H1 (cell line): Measurements from ENCODE around the gene RBM19. TPM values are rescaled to one million over a fixed set of nuclear protein-coding genes. Genes with fewer than 3 reads are reported as not detected.

Experiments
- CTCF ChIA-PET: fragments of 300-600 bp; sonication (Branson Sonifier 250); formaldehyde crosslinking; loops from one replicate; lab custom pipeline; 2021; ENCODE audit not compliant: partially characterized antibody; lab: Charles Lee
- POLR2A ChIA-PET: fragments of 300-600 bp; sonication (Branson Sonifier 250); formaldehyde crosslinking; loops from one replicate; lab custom pipeline; 2021; ENCODE audit warnings: inconsistent platforms; ENCODE audit not compliant: partially characterized antibody; lab: Charles Lee
- DNase-seq, 2 experiments: peaks; one replicate each; pipeline versions ENCODE4 v3.0.0 to v3.0.0-alpha.2; 2010 to 2022; ENCODE audit warnings: low spot score in 2 of 2, low read depth in 1 of 2, mixed read lengths in 1 of 2
- FAIRE-seq: peaks from 2 replicates; lab custom pipeline; 2011; peaks lifted over from hg19 to GRCh38; lab: Jason Lieb, UNC
- H2AFZ ChIP-seq: 2 replicates; pipeline ENCODE4 v1.8.1; 2012; ENCODE audit warnings: low read length, inconsistent platforms
- H2AK5ac ChIP-seq: 2 replicates; pipeline ENCODE4 v1.6.1; 2013; ENCODE audit warnings: low read depth, low read length
- H2BK120ac ChIP-seq: replicated peaks from 2 replicates; pipeline ENCODE3; 2013; ENCODE audit warnings: low read depth, low read length, inconsistent platforms
- H2BK12ac ChIP-seq: 2 replicates; pipeline ENCODE4 v1.6.1; 2013; ENCODE audit warnings: low read depth, low read length
- H2BK15ac ChIP-seq: 2 replicates; pipeline ENCODE4 v1.6.1; 2013; ENCODE audit warnings: low read length
- H2BK20ac ChIP-seq: 2 replicates; pipeline ENCODE4 v1.6.1; 2013; ENCODE audit warnings: low read length
- H2BK5ac ChIP-seq: 2 replicates; pipeline ENCODE4 v1.6.1; 2013; ENCODE audit warnings: low read depth, low read length
- H3K14ac ChIP-seq: 2 replicates; pipeline ENCODE4 v1.6.1; 2013; ENCODE audit warnings: inconsistent platforms; ENCODE audit not compliant: insufficient read length
- H3K18ac ChIP-seq: 2 replicates; pipeline ENCODE4 v1.6.1; 2013; ENCODE audit warnings: low read length; ENCODE audit errors: extremely low read depth
- H3K23ac ChIP-seq: 2 replicates; pipeline ENCODE4 v1.6.1; 2013; ENCODE audit warnings: inconsistent platforms; ENCODE audit not compliant: insufficient read length
- H3K23me2 ChIP-seq: 2 replicates; pipeline ENCODE4 v1.6.1; 2013; ENCODE audit warnings: low read depth, low read length
- H3K27ac ChIP-seq: 2 replicates; pipeline ENCODE4 v1.6.1; 2011; ENCODE audit warnings: low read depth, low read length, inconsistent platforms
- H3K27me3 ChIP-seq, 4 experiments: replicated peaks in 1 of 4; 1 replicate in 1 of 4; 2 replicates in 3 of 4; pipeline versions ENCODE4 v1.6.1 to v1.8.1; 2011 to 2013; ENCODE audit warnings: low read length in 3 of 4, mild to moderate bottlenecking in 3 of 4, inconsistent platforms in 2 of 4, mixed read lengths in 2 of 4, moderate library complexity in 1 of 4; ENCODE audit not compliant: control insufficient read depth in 3 of 4, insufficient read depth in 3 of 4; ENCODE audit errors: extremely low read depth in 1 of 4
- H3K36me3 ChIP-seq, 4 experiments: 2 replicates each; pipeline versions ENCODE4 v1.6.1 to v1.8.1; 2011 to 2013; ENCODE audit warnings: mild to moderate bottlenecking in 4 of 4, low read length in 3 of 4, moderate library complexity in 2 of 4, control low read depth in 1 of 4, inconsistent platforms in 1 of 4; ENCODE audit not compliant: insufficient read depth in 4 of 4, control insufficient read depth in 2 of 4
- H3K4ac ChIP-seq: replicated peaks from 2 replicates; pipeline ENCODE3; 2013; ENCODE audit warnings: low read length, low read depth, mixed read lengths, inconsistent platforms; ENCODE audit not compliant: insufficient read length
- H3K4me1 ChIP-seq, 4 experiments: replicated peaks in 1 of 4; 1 replicate in 1 of 4; 2 replicates in 3 of 4; pipeline versions ENCODE4 v1.6.1 to v1.8.1; 2011 to 2013; ENCODE audit warnings: low read length in 3 of 4, inconsistent platforms in 2 of 4, mixed read lengths in 1 of 4; ENCODE audit not compliant: insufficient read depth in 4 of 4, control insufficient read depth in 3 of 4
- H3K4me2 ChIP-seq, 2 experiments: 2 replicates each; pipeline versions ENCODE4 v1.6.1 to v1.8.1; 2011 to 2013; ENCODE audit warnings: low read depth in 2 of 2, low read length in 2 of 2, control low read depth in 1 of 2, inconsistent platforms in 1 of 2, mild to moderate bottlenecking in 1 of 2; ENCODE audit not compliant: insufficient read depth in 1 of 2
- H3K4me3 ChIP-seq, 4 experiments: fragments of 200-600, 300-600 bp in 1 of 4; sonication (generic), shearing (Covaris generic), sonication (Bioruptor Twin) in 1 of 4; 2 replicates each; pipeline versions ENCODE4 v1.5.1 to v1.8.1; 2011 to 2016; ENCODE audit warnings: low read length in 4 of 4, low read depth in 3 of 4, control low read depth in 2 of 4, inconsistent platforms in 2 of 4, mild to moderate bottlenecking in 2 of 4, mixed read lengths in 1 of 4, moderate library complexity in 1 of 4; ENCODE audit not compliant: insufficient read depth in 2 of 4; ENCODE audit errors: extremely low read depth in 1 of 4
- H3K56ac ChIP-seq: replicated peaks from 2 replicates; pipeline ENCODE3; 2013; ENCODE audit warnings: low read depth, mild to moderate bottlenecking, mixed read lengths, low read length, inconsistent platforms; ENCODE audit not compliant: insufficient read length
- H3K79me1 ChIP-seq: 2 replicates; pipeline ENCODE4 v1.6.1; 2013; ENCODE audit warnings: low read depth, low read length, control low read depth
- H3K79me2 ChIP-seq, 2 experiments: 2 replicates each; pipeline versions ENCODE4 v1.6.1 to v1.8.1; 2012 to 2013; ENCODE audit warnings: low read length in 2 of 2, mild to moderate bottlenecking in 2 of 2, inconsistent platforms in 1 of 2; ENCODE audit not compliant: insufficient read depth in 2 of 2, control insufficient read depth in 1 of 2
- H3K9ac ChIP-seq, 4 experiments: replicated peaks in 1 of 4; 1 replicate in 1 of 4; 2 replicates in 3 of 4; pipeline versions ENCODE4 v1.6.1 to v1.8.1; 2011 to 2013; ENCODE audit warnings: low read depth in 3 of 4, low read length in 3 of 4, control low read depth in 2 of 4, mild to moderate bottlenecking in 2 of 4, moderate library complexity in 2 of 4, inconsistent platforms in 1 of 4; ENCODE audit errors: extremely low read depth in 1 of 4
- H3K9me3 ChIP-seq, 2 experiments: 2 replicates each; pipeline versions ENCODE4 v1.6.1 to v1.8.1; 2012 to 2013; ENCODE audit warnings: mild to moderate bottlenecking in 2 of 2, moderate library complexity in 2 of 2, control low read depth in 1 of 2, inconsistent platforms in 1 of 2, low read depth in 1 of 2, low read length in 1 of 2, mixed read lengths in 1 of 2; ENCODE audit not compliant: insufficient read depth in 2 of 2
- H4K20me1 ChIP-seq, 2 experiments: replicated peaks in 1 of 2; 2 replicates each; pipeline versions ENCODE3 to v1.8.1; 2011 to 2013; ENCODE audit warnings: inconsistent platforms in 2 of 2, low read length in 2 of 2, mild to moderate bottlenecking in 1 of 2; ENCODE audit not compliant: insufficient read depth in 2 of 2, control insufficient read depth in 1 of 2
- H4K5ac ChIP-seq: 2 replicates; pipeline ENCODE4 v1.6.1; 2013; ENCODE audit warnings: low read length, low read depth, mixed read lengths, inconsistent platforms; ENCODE audit not compliant: insufficient read length
- H4K8ac ChIP-seq: 2 replicates; pipeline ENCODE4 v1.8.0; 2013; ENCODE audit warnings: mild to moderate bottlenecking, moderate library complexity, low read length, inconsistent platforms; ENCODE audit not compliant: insufficient read depth; ENCODE audit errors: extremely low read depth
- H4K91ac ChIP-seq: replicated peaks from 2 replicates; pipeline ENCODE3; 2013; ENCODE audit warnings: low read length, mixed read lengths, inconsistent platforms; ENCODE audit not compliant: insufficient read length
- BCL11A ChIP-seq, 2 experiments: IDR thresholded peaks; one replicate each; pipeline ENCODE4 v1.6.1; 2011; ENCODE audit warnings: low read depth in 2 of 2, low read length in 2 of 2, mild to moderate bottlenecking in 2 of 2
- BRCA1 ChIP-seq: IDR thresholded peaks from 2 replicates; pipeline ENCODE4 v1.6.1; 2012; ENCODE audit warnings: low read depth, low read length, improper control_type of control experiment
- CHD1 ChIP-seq: IDR thresholded peaks from 2 replicates; pipeline ENCODE4 v1.6.1; 2012; ENCODE audit warnings: low read depth, low read length, improper control_type of control experiment
- CREB1 ChIP-seq: IDR thresholded peaks from 2 replicates; pipeline ENCODE4 v1.6.1; 2012; ENCODE audit warnings: inconsistent platforms
- CTBP2 ChIP-seq: IDR thresholded peaks from 2 replicates; pipeline ENCODE4 v1.7.0; 2011; ENCODE audit warnings: borderline replicate concordance, mild to moderate bottlenecking, moderate library complexity, mixed read lengths, low read length; ENCODE audit not compliant: insufficient read depth, insufficient read length
- FOSL1 ChIP-seq: IDR thresholded peaks from 2 replicates; pipeline ENCODE4 v1.6.1; 2011; ENCODE audit warnings: mild to moderate bottlenecking, low read depth, low read length, moderate library complexity; ENCODE audit not compliant: insufficient read depth
- NANOG ChIP-seq: IDR thresholded peaks from 2 replicates; pipeline ENCODE4 v1.6.1; 2011; ENCODE audit warnings: low read length, low read depth, mild to moderate bottlenecking, inconsistent platforms; ENCODE audit not compliant: insufficient read depth, poor library complexity, severe bottlenecking
- PHF8 ChIP-seq: fragments of 200-600 bp; sonication (generic); conservative IDR thresholded peaks from 2 replicates; pipeline ENCODE4 v1.7.1; 2012; ENCODE audit warnings: low read depth, mild to moderate bottlenecking, inconsistent platforms, low read length, moderate library complexity
- RNF2 ChIP-seq: fragments of 200-900, 300-1000 bp; sonication (generic); IDR thresholded peaks from 2 replicates; pipeline ENCODE4 v1.7.1; 2016; ENCODE audit warnings: borderline replicate concordance, low read depth, mild to moderate bottlenecking, antibody characterized with exemption, low read length; ENCODE audit not compliant: poor library complexity, severe bottlenecking; ENCODE audit errors: missing control alignments
- SIN3A ChIP-seq, 2 experiments: IDR thresholded peaks in 1 of 2; conservative IDR thresholded peaks in 1 of 2; 2 replicates each; pipeline ENCODE4 v1.6.1; 2011 to 2012; ENCODE audit warnings: low read length in 2 of 2, improper control_type of control experiment in 1 of 2, low read depth in 1 of 2, mild to moderate bottlenecking in 1 of 2
- SP1 ChIP-seq: IDR thresholded peaks from 2 replicates; pipeline ENCODE4 v1.6.1; 2011; ENCODE audit warnings: low read depth, low read length
- TCF12 ChIP-seq: IDR thresholded peaks from 2 replicates; pipeline ENCODE4 v1.6.1; 2011; ENCODE audit warnings: low read depth, mild to moderate bottlenecking, low read length
- WGBS, 2 experiments: shearing (Covaris generic) in 1 of 2; methylation state at CpG; one replicate each; pipeline versions ENCODE4 v1.1.6 to v1.1.7; 2013 to 2015; ENCODE audit warnings: low lambda C conversion rate in 2 of 2, mixed read lengths in 2 of 2, inconsistent platforms in 1 of 2, low coverage in 1 of 2, missing lambda C conversion rate in 1 of 2; ENCODE audit not compliant: insufficient replicate concordance in 2 of 2, insufficient coverage in 1 of 2, insufficient read length in 1 of 2; ENCODE audit errors: extremely low coverage in 1 of 2, missing lambda C conversion rate in 1 of 2; 5-methylcytosine and 5-hydroxymethylcytosine counted together
- polyA plus RNA-seq, 7 experiments: library from polyadenylated mRNA; depleted of rRNA in 3 of 7; stranded (reverse) in 5 of 7; unstranded in 2 of 7; fragments of >200 nt in 5 of 7; fragments of 200-250 nt in 2 of 7; gene quantifications; 1 replicate in 5 of 7; 2 replicates in 1 of 7; 4 replicates in 1 of 7; pipeline versions ENCODE4 v1.2.1 to v1.2.3, GENCODE V29; 2011 to 2013; ENCODE audit warnings: missing spikeins in 2 of 7, mixed read lengths in 2 of 7
- total RNA-seq: library from RNA; stranded (reverse); fragmentation: NEBNext Ultra II Directional; extraction: Animal tissue kit (Norgen Biotek cat#: 25700); gene quantifications from 2 replicates; pipeline ENCODE4 v1.2.1, GENCODE V29; 2021
- TF ChIP-seq, protein P1 (sequence below): IDR thresholded peaks from 2 replicates; pipeline ENCODE4 v1.6.1; 2011; ENCODE audit warnings: low read length, improper control_type of control experiment

RBM19 gene
- total and polyA plus RNA-seq, 2 of the 8 experiments (the other 6 are each of a cell fraction or from before 2014, with no cell fraction given) = 23.4 to 61.9 TPM

DNA sequence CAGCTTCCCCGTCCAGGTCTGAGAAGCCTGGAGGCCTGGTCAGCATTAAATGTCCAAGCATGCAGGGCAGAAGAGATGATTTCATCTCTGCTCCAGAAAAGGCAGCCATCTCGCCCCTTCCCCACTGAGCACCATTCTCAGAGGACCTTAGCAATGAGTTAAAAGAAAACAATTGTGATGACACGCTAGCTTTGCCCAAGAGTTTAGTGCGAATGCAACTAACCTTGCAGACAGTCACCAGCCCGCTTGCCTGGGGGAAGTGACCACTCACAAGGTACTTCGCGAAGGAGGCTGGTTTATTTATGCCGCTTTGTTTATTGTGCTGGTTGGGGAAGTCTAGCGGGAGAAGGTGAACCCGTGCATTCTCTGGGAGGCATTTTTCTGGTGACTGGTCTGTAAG lies 170.7 kb downstream of the RBM19 start:
- Histone ChIP-seq H2BK15ac (no peak overlapping the region), H2BK12ac (no peak overlapping the region), H3K79me1 (no peaks in the 10 kb centered on the region), H3K4me2 (no peak overlapping the region), H2AK5ac (no peak overlapping the region), H3K23me2 (no peaks in the 10 kb centered on the region), H3K4ac (no peak overlapping the region), H3K79me2 (no peaks in the 10 kb centered on the region), H4K8ac (no peak overlapping the region), H3K23ac (no peak overlapping the region), H4K91ac (no peak overlapping the region), H3K9ac (no peak overlapping the region), H2BK20ac (no peak overlapping the region), H2AFZ (no peak overlapping the region), H3K36me3 (no peaks in the 10 kb centered on the region), H3K9me3 (no peaks in the 10 kb centered on the region), H2BK5ac (no peak overlapping the region), H4K5ac (no peak overlapping the region), H3K56ac (no peak overlapping the region), H2BK120ac (no peak overlapping the region), H3K27me3 (no peaks in the 10 kb centered on the region), H3K27ac (no peak overlapping the region), H4K20me1 (no peaks in the 10 kb centered on the region), H3K4me1 (peaks cover 0 to 3% (median 0%) of the 10 kb centered on the region in 4 experiments; a peak in 3 of 7 replicates), H3K18ac (no peak overlapping the region; the same call in 1 of the 2 replicates), H3K4me3 (no peak overlapping the region), H3K14ac (no peak overlapping the region)
- 89% methylated on average over 10 of the region's 10 CpGs; no CpG with 5 or more reads in 1 of the 2 experiments for WGBS, 2 experiments
- FAIRE-seq (no peak), DNase-seq (no peak)
- ChIA-PET POLR2A (no interaction called here), CTCF (interaction anchor here (0.7 kb wide), 1 partner anchor 294 kb away, joined by 3 read pairs; no protein-coding TSS in a partner anchor)
- TF ChIP-seq FOSL1 = no peak
- no peak for TF ChIP-seq CREB1
- no peak for TF ChIP-seq BRCA1
- TF ChIP-seq PHF8 = no peak
- no peak for TF ChIP-seq TCF12
- no peak for TF ChIP-seq SP1
- no peak for TF ChIP-seq BCL11A (IDR thresholded peaks at IDR 0.05; ENCODE audit: low read depth in 2 of 2, low read length in 2 of 2)
- TF ChIP-seq RNF2 = no peak
- TF ChIP-seq, protein P1, sequence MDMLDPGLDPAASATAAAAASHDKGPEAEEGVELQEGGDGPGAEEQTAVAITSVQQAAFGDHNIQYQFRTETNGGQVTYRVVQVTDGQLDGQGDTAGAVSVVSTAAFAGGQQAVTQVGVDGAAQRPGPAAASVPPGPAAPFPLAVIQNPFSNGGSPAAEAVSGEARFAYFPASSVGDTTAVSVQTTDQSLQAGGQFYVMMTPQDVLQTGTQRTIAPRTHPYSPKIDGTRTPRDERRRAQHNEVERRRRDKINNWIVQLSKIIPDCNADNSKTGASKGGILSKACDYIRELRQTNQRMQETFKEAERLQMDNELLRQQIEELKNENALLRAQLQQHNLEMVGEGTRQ = no peak
- TF ChIP-seq SIN3A (conservative IDR thresholded peaks at IDR 0.05 in 1 of 2, IDR thresholded peaks at IDR 0.05 in 1 of 2; ENCODE audit: low read depth in 1 of 2, low read length in 2 of 2) = no peak
- no peak for TF ChIP-seq NANOG
- no peak for TF ChIP-seq CTBP2
- TF ChIP-seq CHD1 = no peak
